Trophoblast cell (in vitro differentiated cells and primary cell): ENCODE data around the gene XYLT1.

Experiments
- DNase-seq, 2 donors: peaks; one replicate each; pipeline ENCODE4 v3.0.0-alpha.2; 2016
- H2AFZ ChIP-seq: 2 replicates; pipeline ENCODE4 v1.6.1; 2013; ENCODE audit warnings: low read length, moderate library complexity, mild to moderate bottlenecking; ENCODE audit not compliant: insufficient read depth, poor library complexity
- H2AK5ac ChIP-seq: 2 replicates; pipeline ENCODE4 v1.6.1; 2013; ENCODE audit warnings: mild to moderate bottlenecking, low read length
- H2BK120ac ChIP-seq: 2 replicates; pipeline ENCODE4 v1.6.1; 2013; ENCODE audit warnings: low read length, mild to moderate bottlenecking, moderate library complexity; ENCODE audit not compliant: insufficient read depth, poor library complexity
- H2BK12ac ChIP-seq: 2 replicates; pipeline ENCODE4 v1.6.1; 2013; ENCODE audit warnings: mild to moderate bottlenecking, low read length, moderate library complexity
- H2BK5ac ChIP-seq: 2 replicates; pipeline ENCODE4 v1.6.1; 2013; ENCODE audit warnings: low read length, low read depth, moderate library complexity, mild to moderate bottlenecking; ENCODE audit not compliant: poor library complexity
- H3K14ac ChIP-seq: 2 replicates; pipeline ENCODE4 v1.6.1; 2013; ENCODE audit warnings: mild to moderate bottlenecking, low read length
- H3K18ac ChIP-seq: 2 replicates; pipeline ENCODE4 v1.6.1; 2013; ENCODE audit warnings: mild to moderate bottlenecking, low read length
- H3K23ac ChIP-seq: 2 replicates; pipeline ENCODE4 v1.6.1; 2013; ENCODE audit warnings: low read length
- H3K27ac ChIP-seq: 2 replicates; pipeline ENCODE4 v1.5.1; 2013; ENCODE audit warnings: low read depth, mild to moderate bottlenecking, inconsistent platforms, low read length, moderate library complexity
- H3K27me3 ChIP-seq: 2 replicates; pipeline ENCODE4 v1.6.1; 2013; ENCODE audit warnings: inconsistent platforms, mild to moderate bottlenecking, low read length, moderate library complexity; ENCODE audit not compliant: insufficient read depth
- H3K36me3 ChIP-seq, 2 experiments: 1 replicate in 1 of 2; 2 replicates in 1 of 2; pipeline ENCODE4 v1.6.1; 2013; ENCODE audit warnings: low read length in 2 of 2, mild to moderate bottlenecking in 2 of 2, moderate library complexity in 1 of 2; ENCODE audit not compliant: insufficient read depth in 2 of 2, control insufficient read depth in 1 of 2
- H3K4ac ChIP-seq: 2 replicates; pipeline ENCODE4 v1.6.1; 2013; ENCODE audit warnings: low read depth, mild to moderate bottlenecking, low read length, moderate library complexity
- H3K4me1 ChIP-seq, 2 experiments: 1 replicate in 1 of 2; 2 replicates in 1 of 2; pipeline ENCODE4 v1.6.1; 2013; ENCODE audit warnings: low read length in 2 of 2, mild to moderate bottlenecking in 2 of 2, moderate library complexity in 1 of 2; ENCODE audit not compliant: insufficient read depth in 2 of 2, control insufficient read depth in 1 of 2
- H3K4me2 ChIP-seq: 2 replicates; pipeline ENCODE4 v1.6.1; 2013; ENCODE audit warnings: inconsistent platforms, mild to moderate bottlenecking, low read length, moderate library complexity
- H3K4me3 ChIP-seq: 2 replicates; pipeline ENCODE4 v1.5.1; 2013; ENCODE audit warnings: mild to moderate bottlenecking, low read depth, low read length, inconsistent platforms
- H3K79me1 ChIP-seq: one replicate; pipeline ENCODE4 v1.6.1; 2013; ENCODE audit warnings: low read length
- H3K79me2 ChIP-seq: 2 replicates; pipeline ENCODE4 v1.6.1; 2013; ENCODE audit warnings: low read length, mild to moderate bottlenecking; ENCODE audit not compliant: control insufficient read depth, insufficient read depth, poor library complexity
- H3K9ac ChIP-seq: 2 replicates; pipeline ENCODE4 v1.6.1; 2013; ENCODE audit warnings: mild to moderate bottlenecking, low read length
- H3K9me3 ChIP-seq: 2 replicates; pipeline ENCODE4 v1.6.1; 2013; ENCODE audit warnings: low read depth, mild to moderate bottlenecking, control low read depth, inconsistent platforms, low read length; ENCODE audit not compliant: insufficient read depth
- H4K12ac ChIP-seq: 2 replicates; pipeline ENCODE4 v1.6.1; 2013; ENCODE audit warnings: low read depth, mild to moderate bottlenecking, low read length, moderate library complexity
- H4K8ac ChIP-seq: 2 replicates; pipeline ENCODE4 v1.6.1; 2013; ENCODE audit warnings: low read depth, mild to moderate bottlenecking, low read length, moderate library complexity
- H4K91ac ChIP-seq: one replicate; pipeline ENCODE4 v1.6.1; 2013; ENCODE audit warnings: low read depth, mild to moderate bottlenecking, low read length, moderate library complexity
- WGBS: extraction: QIAGEN DNeasy Blood & Tissue Kit; methylation state at CpG from one replicate; pipeline ENCODE4 v1.1.7; 2013; ENCODE audit warnings: missing lambda C conversion rate; ENCODE audit not compliant: insufficient read length, insufficient coverage; ENCODE audit errors: extremely low coverage; 5-methylcytosine and 5-hydroxymethylcytosine counted together

Gene XYLT1

GRCh38 chr16:17375461-17376304 is 95.1 kb downstream of the XYLT1 start:
- WGBS: no CpG with 5 or more reads among the region's 17 CpGs
- Histone ChIP-seq H3K4me1 (peaks cover 14 to 18% of the 10 kb centered on the region in 2 experiments), H4K91ac (no peak overlapping the region), H2AK5ac (no peak overlapping the region), H3K18ac (peak overlapping the region; percentile 16), H3K4ac (no peak overlapping the region), H3K4me2 (peak overlapping the region; percentile 33), H4K8ac (peak overlapping the region; percentile 28), H2BK120ac (no peak overlapping the region), H3K9ac (no peak overlapping the region), H3K79me2 (no peaks in the 10 kb centered on the region), H3K27ac (peak overlapping the region; percentile 50), H2AFZ (no peak overlapping the region), H4K12ac (no peak overlapping the region), H3K27me3 (no peaks in the 10 kb centered on the region), H3K9me3 (no peaks in the 10 kb centered on the region), H3K4me3 (no peak overlapping the region), H3K79me1 (peaks cover 6% of the 10 kb centered on the region), H3K14ac (no peak overlapping the region), H3K36me3 (no peaks in the 10 kb centered on the region), H2BK5ac (no peak overlapping the region), H3K23ac (no peak overlapping the region), H2BK12ac (peak overlapping the region; percentile 2)
- peak in 1 of 2 donors; percentile 39 for DNase-seq

DNA sequence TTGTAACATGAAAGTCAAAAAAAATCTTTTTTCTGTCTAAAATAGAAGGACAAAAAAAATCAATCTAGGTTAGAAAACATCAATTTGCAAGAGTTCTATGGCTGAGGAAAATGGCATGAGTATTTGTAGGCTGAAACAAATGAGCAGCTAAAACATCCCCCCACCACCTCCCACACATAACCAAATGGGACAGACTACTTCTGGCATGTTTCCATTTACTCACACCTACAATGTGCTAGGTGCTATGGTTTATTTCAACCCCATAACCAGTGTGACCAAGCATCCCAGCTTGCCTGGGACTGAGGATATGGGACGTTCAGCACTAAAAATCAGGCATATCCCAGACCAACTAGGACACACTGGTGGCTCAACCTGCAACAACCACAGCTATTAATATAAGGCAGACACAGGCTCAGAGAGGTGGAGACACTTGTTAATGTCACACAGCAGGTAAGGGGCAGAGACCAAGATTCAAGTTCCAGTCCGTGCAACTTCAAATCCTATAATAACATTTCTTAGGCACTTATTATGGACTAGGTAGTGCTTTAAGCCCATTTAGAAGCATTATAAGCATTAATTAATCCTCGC is 96.0 kb downstream of the XYLT1 start:
- H3K79me1 ChIP-seq: peaks cover 6% of the 10 kb centered on the region
- no peak overlapping the region for H3K4me2 ChIP-seq
- no peak overlapping the region for H3K4me3 ChIP-seq
- no peaks in the 10 kb centered on the region for H3K9me3 ChIP-seq
- H4K91ac ChIP-seq: no peak overlapping the region
- H3K18ac ChIP-seq: no peak overlapping the region
- no peak overlapping the region for H4K8ac ChIP-seq
- no peaks in the 10 kb centered on the region for H3K79me2 ChIP-seq
- no CpG with 5 or more reads among the region's 3 CpGs for WGBS
- no peaks in the 10 kb centered on the region for H3K27me3 ChIP-seq
- H3K4ac ChIP-seq: no peak overlapping the region
- no peak overlapping the region for H2BK5ac ChIP-seq
- no peak overlapping the region for H3K14ac ChIP-seq
- no peak overlapping the region for H3K9ac ChIP-seq
- no peak overlapping the region for H2AFZ ChIP-seq
- H3K36me3 ChIP-seq: peaks cover 0 to 3% of the 10 kb centered on the region in 2 experiments
- no peak overlapping the region for H3K27ac ChIP-seq
- H2BK12ac ChIP-seq: no peak overlapping the region
- no peak overlapping the region for H2AK5ac ChIP-seq
- H3K23ac ChIP-seq: no peak overlapping the region
- no peak for DNase-seq
- peaks cover 14 to 18% of the 10 kb centered on the region in 2 experiments for H3K4me1 ChIP-seq
- no peak overlapping the region for H4K12ac ChIP-seq
- H2BK120ac ChIP-seq: no peak overlapping the region

DNA sequence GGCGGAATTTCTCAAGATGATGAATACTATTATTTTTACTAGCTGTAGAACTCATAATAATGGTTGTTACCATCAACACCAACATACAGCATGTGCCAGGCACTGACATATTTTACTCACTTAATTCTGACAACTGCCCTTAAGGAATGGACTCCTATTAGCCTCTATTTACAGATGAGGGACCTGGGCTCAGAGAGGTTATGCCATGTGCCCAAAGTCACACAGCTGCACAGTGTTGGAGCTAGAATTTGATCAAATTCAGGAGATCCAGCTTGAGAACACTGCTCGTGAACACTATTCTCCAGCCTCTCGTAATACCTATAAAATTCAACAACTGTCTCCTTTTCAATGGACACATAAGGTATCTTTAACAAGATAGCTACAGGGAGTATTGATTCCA is 97.2 kb downstream of the XYLT1 start:
- H3K27me3 ChIP-seq: no peaks in the 10 kb centered on the region
- H3K4me1 ChIP-seq: peaks cover 9 to 10% of the 10 kb centered on the region in 2 experiments
- no peak overlapping the region for H3K14ac ChIP-seq
- no peak overlapping the region for H4K91ac ChIP-seq
- H4K8ac ChIP-seq: no peak overlapping the region
- H2AFZ ChIP-seq: no peak overlapping the region
- peaks cover 0 to 3% of the 10 kb centered on the region in 2 experiments for H3K36me3 ChIP-seq
- H2BK5ac ChIP-seq: no peak overlapping the region
- no peak overlapping the region for H3K27ac ChIP-seq
- H3K9me3 ChIP-seq: no peaks in the 10 kb centered on the region
- peaks cover 4% of the 10 kb centered on the region for H3K79me1 ChIP-seq
- no peak overlapping the region for H2AK5ac ChIP-seq
- no peak overlapping the region for H3K4me2 ChIP-seq
- H3K4ac ChIP-seq: no peak overlapping the region
- no peak overlapping the region for H3K9ac ChIP-seq
- H3K23ac ChIP-seq: no peak overlapping the region
- no peaks in the 10 kb centered on the region for H3K79me2 ChIP-seq
- no peak for DNase-seq
- no CpG with 5 or more reads among the region's 3 CpGs for WGBS
- no peak overlapping the region for H4K12ac ChIP-seq
- H3K4me3 ChIP-seq: no peak overlapping the region
- no peak overlapping the region for H2BK12ac ChIP-seq
- H2BK120ac ChIP-seq: no peak overlapping the region
- H3K18ac ChIP-seq: no peak overlapping the region

GRCh38 chr16:17372386-17372785 is 98.4 kb downstream of the XYLT1 start:
- Histone ChIP-seq H3K14ac (no peak overlapping the region), H3K4me3 (no peak overlapping the region), H4K12ac (no peak overlapping the region), H3K27me3 (no peaks in the 10 kb centered on the region), H3K36me3 (peaks cover 0 to 3% of the 10 kb centered on the region in 2 experiments), H2BK120ac (no peak overlapping the region), H3K9ac (no peak overlapping the region), H2BK12ac (no peak overlapping the region), H3K27ac (no peak overlapping the region), H3K79me2 (no peaks in the 10 kb centered on the region), H3K9me3 (no peaks in the 10 kb centered on the region), H3K79me1 (peaks cover 4% of the 10 kb centered on the region), H4K91ac (no peak overlapping the region), H3K23ac (no peak overlapping the region), H2BK5ac (no peak overlapping the region), H4K8ac (no peak overlapping the region), H3K4me2 (no peak overlapping the region), H3K18ac (no peak overlapping the region), H2AFZ (no peak overlapping the region), H3K4me1 (peaks cover 9% of the 10 kb centered on the region in 2 experiments), H2AK5ac (no peak overlapping the region), H3K4ac (no peak overlapping the region)
- no peak for DNase-seq
- no CpG with 5 or more reads among the region's 5 CpGs for WGBS
